WTC11 (cell line): ENCODE measurements around the gene CRYGN. TPM values are rescaled to one million over a fixed set of nuclear protein-coding genes. Genes with fewer than 3 reads are reported as not detected.

Experiments
- ATAC-seq: fragments of 200-7000 bp; cut with Tn5 transposase; 2 replicates; pipeline ENCODE4 v1.10.0; 2021; ENCODE audit warnings: mild to moderate bottlenecking, moderate library complexity
- CTCF ChIA-PET: fragments of 300-600 bp; sonication (Branson Sonifier 250); formaldehyde crosslinking; loops from one replicate; lab custom pipeline; 2021; ENCODE audit warnings: antibody characterized with exemption; lab: Charles Lee
- POLR2A ChIA-PET: fragments of 350-600 bp; sonication (Branson Sonifier 250); formaldehyde crosslinking; loops from one replicate; lab custom pipeline; 2021; ENCODE audit warnings: antibody characterized with exemption; lab: Charles Lee
- DNase-seq: peaks from one replicate; pipeline ENCODE4 v3.0.0; 2021; ENCODE audit warnings: low spot score
- H3K27ac Mint-ChIP-seq: 2 replicates; pipeline ENCODE4 v1.8.0; 2021; ENCODE audit warnings: mixed read lengths
- H3K27me3 Mint-ChIP-seq: 2 replicates; pipeline ENCODE4 v1.8.0; 2021; ENCODE audit warnings: low read depth, mild to moderate bottlenecking, moderate library complexity, mixed read lengths
- H3K36me3 Mint-ChIP-seq: 2 replicates; pipeline ENCODE4 v1.8.0; 2021; ENCODE audit warnings: mixed read lengths
- H3K4me1 Mint-ChIP-seq: 2 replicates; pipeline ENCODE4 v1.8.0; 2022; ENCODE audit warnings: mixed read lengths
- H3K4me3 Mint-ChIP-seq: 2 replicates; pipeline ENCODE4 v1.8.0; 2021; ENCODE audit warnings: mild to moderate bottlenecking, moderate library complexity, mixed read lengths
- H3K9me3 Mint-ChIP-seq: 2 replicates; pipeline ENCODE4 v1.8.0; 2021; ENCODE audit warnings: mixed read lengths
- CDX4 ChIP-seq: fragments of 250-450 bp; sonication (Bioruptor Pico); IDR thresholded peaks from 2 replicates; pipeline ENCODE4 v1.9.0; 2021; ENCODE audit warnings: moderate library complexity, mild to moderate bottlenecking, inconsistent platforms, borderline replicate concordance
- E2F4 ChIP-seq: sonication (generic); formaldehyde crosslinking; IDR thresholded peaks from 2 replicates; pipeline ENCODE4 v1.8.1; 2022; ENCODE audit warnings: low read depth, mild to moderate bottlenecking, moderate library complexity, missing genetic modification reagents, borderline replicate concordance
- GTF2I ChIP-seq: fragments of 250-450 bp; sonication (Bioruptor Pico); conservative IDR thresholded peaks from 2 replicates; pipeline ENCODE4 v1.4.0; 2021; ENCODE audit warnings: mild to moderate bottlenecking
- IRF2 ChIP-seq: sonication (generic); formaldehyde crosslinking; IDR thresholded peaks from 2 replicates; pipeline ENCODE4 v1.8.0; 2022; ENCODE audit warnings: low read depth, missing genetic modification reagents, borderline replicate concordance
- JAZF1 ChIP-seq: fragments of 250-450 bp; sonication (Bioruptor Pico); IDR thresholded peaks from 2 replicates; pipeline ENCODE4 v1.9.0; 2021; ENCODE audit warnings: moderate library complexity, mild to moderate bottlenecking, inconsistent platforms
- JUN ChIP-seq: sonication (generic); formaldehyde crosslinking; IDR thresholded peaks from 2 replicates; pipeline ENCODE4 v1.8.0; 2023; ENCODE audit warnings: mild to moderate bottlenecking, missing genetic modification reagents
- MXD4 ChIP-seq: fragments of 250-450 bp; sonication (Bioruptor Pico); IDR thresholded peaks from 2 replicates; pipeline ENCODE4 v1.8.0; 2021; ENCODE audit warnings: mild to moderate bottlenecking, moderate library complexity, borderline replicate concordance
- RELA ChIP-seq: sonication (generic); formaldehyde crosslinking; IDR thresholded peaks from 2 replicates; pipeline ENCODE4 v1.8.1; 2022; ENCODE audit warnings: missing genetic modification reagents, mild to moderate bottlenecking, borderline replicate concordance
- SMAD3 ChIP-seq: sonication (generic); formaldehyde crosslinking; IDR thresholded peaks from 2 replicates; pipeline ENCODE4 v1.8.0; 2022; ENCODE audit warnings: missing genetic modification reagents, mild to moderate bottlenecking, borderline replicate concordance
- SMAD4 ChIP-seq: sonication (generic); formaldehyde crosslinking; IDR thresholded peaks from 2 replicates; pipeline ENCODE4 v1.8.0; 2022; ENCODE audit warnings: mild to moderate bottlenecking, missing genetic modification reagents
- TCF7 ChIP-seq: sonication (generic); formaldehyde crosslinking; IDR thresholded peaks from 2 replicates; pipeline ENCODE4 v1.8.0; 2022; ENCODE audit warnings: mild to moderate bottlenecking, low read depth, missing genetic modification reagents, moderate library complexity
- TEAD1 ChIP-seq: sonication (generic); formaldehyde crosslinking; IDR thresholded peaks from 2 replicates; pipeline ENCODE4 v1.8.0; 2022; ENCODE audit warnings: mild to moderate bottlenecking, missing genetic modification reagents
- ZNF121 ChIP-seq: sonication (generic); formaldehyde crosslinking; IDR thresholded peaks from 2 replicates; pipeline ENCODE4 v1.8.0; 2023; ENCODE audit warnings: missing genetic modification reagents
- total RNA-seq: library from RNA; stranded (reverse); gene quantifications from 3 replicates; pipeline ENCODE4 v1.2.3, GENCODE V29; 2021
- TF ChIP-seq, protein P1 (sequence below): sonication (generic); formaldehyde crosslinking; IDR thresholded peaks from 2 replicates; pipeline ENCODE4 v1.8.0; 2023; ENCODE audit warnings: missing genetic modification reagents
- TF ChIP-seq, protein P2 (sequence below): sonication (generic); formaldehyde crosslinking; IDR thresholded peaks from 2 replicates; pipeline ENCODE4 v1.8.0; 2023; ENCODE audit warnings: mild to moderate bottlenecking, missing genetic modification reagents
- TF ChIP-seq, protein P3 (sequence below): sonication (generic); formaldehyde crosslinking; IDR thresholded peaks from 2 replicates; pipeline ENCODE4 v1.8.1; 2023; ENCODE audit warnings: mild to moderate bottlenecking, missing genetic modification reagents, borderline replicate concordance

The CRYGN gene
- total RNA-seq, 1 experiment from 2014 or later, result 1.5 TPM

- Mint-ChIP-seq H3K4me3 (no peak overlapping the region), H3K27ac (peak overlapping the region; percentile 84; the same call in 1 of the 2 replicates), H3K36me3 (peaks cover 59% of the 10 kb centered on the region), H3K4me1 (peaks cover 48% of the 10 kb centered on the region), H3K9me3 (no peaks in the 10 kb centered on the region), H3K27me3 (no peaks in the 10 kb centered on the region)
- peak; percentile 97 for TF ChIP-seq ZNF121
- TF ChIP-seq SMAD4 (CRISPR knock-in tag), result no peak
- no peak for ATAC-seq
- ChIA-PET POLR2A (no interaction called here), CTCF (no interaction called here)
- no peak for DNase-seq
Observed at GRCh38 chr7:151481650-151482505, 41.9 kb upstream of the CRYGN start.

DNA sequence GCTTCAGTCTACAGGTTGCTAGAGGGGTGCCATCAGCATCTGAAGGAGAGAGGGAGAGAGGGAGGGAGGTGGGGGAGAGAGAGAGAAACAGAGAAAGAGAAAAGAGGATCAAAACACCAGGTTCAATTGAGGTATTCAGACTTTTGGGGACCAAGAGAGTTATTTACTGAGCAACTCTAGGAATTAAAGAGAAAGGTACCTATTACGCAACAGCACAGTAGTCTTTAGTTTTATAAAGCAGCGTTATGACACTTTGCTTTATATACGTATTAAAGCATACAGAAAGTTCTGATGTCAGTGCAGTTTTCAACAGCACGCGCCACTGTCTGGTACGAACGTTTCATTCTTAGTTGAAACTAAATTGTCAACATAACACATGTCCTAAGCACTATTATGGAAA is 37.9 kb upstream of the CRYGN start:
- peak overlapping the region; percentile 42; the same call in 1 of the 2 replicates for H3K27ac Mint-ChIP-seq
- peaks cover 50% of the 10 kb centered on the region for H3K36me3 Mint-ChIP-seq
- POLR2A ChIA-PET, result no interaction called here
- CTCF ChIA-PET, result no interaction called here
- H3K4me1 Mint-ChIP-seq, result peaks cover 64% of the 10 kb centered on the region
- no peak for DNase-seq
- no peak overlapping the region for H3K4me3 Mint-ChIP-seq
- no peak for ATAC-seq
- no peaks in the 10 kb centered on the region for H3K27me3 Mint-ChIP-seq
- peaks cover 8% of the 10 kb centered on the region for H3K9me3 Mint-ChIP-seq
- TF ChIP-seq CDX4 (CRISPR knock-in tag), result no peak
- no peak for TF ChIP-seq SMAD3 (CRISPR knock-in tag)

DNA sequence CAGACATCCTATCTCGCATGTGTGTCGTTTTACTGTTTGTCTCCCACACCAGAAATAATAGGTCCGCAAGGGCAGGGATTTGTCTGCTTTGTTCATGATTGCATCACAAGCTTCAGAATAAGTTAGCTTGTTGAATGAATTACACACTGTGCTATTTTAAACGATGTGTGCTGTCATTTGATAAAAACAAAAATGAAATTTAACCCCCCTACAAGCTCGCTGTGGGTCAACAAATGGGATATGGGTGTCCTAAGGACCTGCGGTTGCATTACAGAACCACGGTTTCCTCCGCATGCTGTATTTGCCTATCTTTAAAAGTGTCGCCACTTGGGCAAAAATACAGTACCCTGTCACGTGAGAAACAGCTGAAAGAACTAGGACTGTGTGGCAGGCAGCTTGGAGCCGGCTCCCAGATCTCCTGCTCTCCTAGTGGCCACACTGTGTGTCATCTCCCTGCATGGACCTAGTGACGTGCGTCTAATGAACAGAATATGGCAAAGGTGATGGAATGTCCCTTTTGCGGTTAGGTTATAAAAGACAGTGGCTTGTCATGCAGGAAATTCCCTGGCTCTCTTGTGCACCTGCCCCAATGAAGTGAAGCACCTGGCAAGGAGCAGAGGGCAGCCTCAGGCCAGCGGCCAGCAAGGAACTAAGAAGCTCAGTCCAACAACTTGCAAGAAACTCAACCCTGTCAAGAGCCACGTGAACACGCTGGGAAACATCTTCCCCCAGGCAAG is 32.9 kb upstream of the CRYGN start:
- Mint-ChIP-seq H3K27ac (peak overlapping the region; percentile 95), H3K4me3 (peak overlapping the region; percentile 42), H3K4me1 (peaks cover 88% of the 10 kb centered on the region), H3K9me3 (peaks cover 8% of the 10 kb centered on the region), H3K36me3 (peaks cover 60% of the 10 kb centered on the region), H3K27me3 (no peaks in the 10 kb centered on the region)
- ChIA-PET CTCF (interaction anchor here (1.3 to 1.5 kb wide), 3 partner anchors 11 to 158 kb away, joined by 3 to 5 read pairs (median 3); no protein-coding TSS in a partner anchor), POLR2A (no interaction called here)
- no peak for ATAC-seq
- DNase-seq, result no peak
- no peak for TF ChIP-seq JAZF1 (CRISPR knock-in tag)
- TF ChIP-seq TEAD1 (CRISPR knock-in tag), result 0 out of 2 replicates have a peak, but pooled peaks have one; percentile 21
- TF ChIP-seq TCF7 (CRISPR knock-in tag), result no peak

GRCh38 chr7:151470711-151471110 is 30.8 kb upstream of the CRYGN start:
- ATAC-seq, result no peak
- no peak for DNase-seq
- peak overlapping the region; percentile 7; the same call in 1 of the 2 replicates for H3K4me3 Mint-ChIP-seq
- H3K27ac Mint-ChIP-seq, result peak overlapping the region; percentile 77
- peaks cover 72% of the 10 kb centered on the region for H3K4me1 Mint-ChIP-seq
- ChIA-PET CTCF (interaction anchor here (0.8 to 1.5 kb wide), 8 partner anchors 18 to 289 kb away, joined by 3 to 6 read pairs (median 3); no protein-coding TSS in a partner anchor), POLR2A (no interaction called here)
- no peaks in the 10 kb centered on the region for H3K27me3 Mint-ChIP-seq
- peaks cover 8% of the 10 kb centered on the region for H3K9me3 Mint-ChIP-seq
- H3K36me3 Mint-ChIP-seq, result peaks cover 65% of the 10 kb centered on the region
- no peak for TF ChIP-seq GTF2I (CRISPR knock-in tag)
- TF ChIP-seq IRF2 (CRISPR knock-in tag), result no peak
- no peak for TF ChIP-seq MXD4 (CRISPR knock-in tag)
- TF ChIP-seq RELA (CRISPR knock-in tag), result no peak
- no peak for TF ChIP-seq ZNF121
- TF ChIP-seq, protein P1, sequence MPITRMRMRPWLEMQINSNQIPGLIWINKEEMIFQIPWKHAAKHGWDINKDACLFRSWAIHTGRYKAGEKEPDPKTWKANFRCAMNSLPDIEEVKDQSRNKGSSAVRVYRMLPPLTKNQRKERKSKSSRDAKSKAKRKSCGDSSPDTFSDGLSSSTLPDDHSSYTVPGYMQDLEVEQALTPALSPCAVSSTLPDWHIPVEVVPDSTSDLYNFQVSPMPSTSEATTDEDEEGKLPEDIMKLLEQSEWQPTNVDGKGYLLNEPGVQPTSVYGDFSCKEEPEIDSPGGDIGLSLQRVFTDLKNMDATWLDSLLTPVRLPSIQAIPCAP (CRISPR knock-in tag), result no peak
- no peak for TF ChIP-seq E2F4 (CRISPR knock-in tag)
- TF ChIP-seq, protein P2, sequence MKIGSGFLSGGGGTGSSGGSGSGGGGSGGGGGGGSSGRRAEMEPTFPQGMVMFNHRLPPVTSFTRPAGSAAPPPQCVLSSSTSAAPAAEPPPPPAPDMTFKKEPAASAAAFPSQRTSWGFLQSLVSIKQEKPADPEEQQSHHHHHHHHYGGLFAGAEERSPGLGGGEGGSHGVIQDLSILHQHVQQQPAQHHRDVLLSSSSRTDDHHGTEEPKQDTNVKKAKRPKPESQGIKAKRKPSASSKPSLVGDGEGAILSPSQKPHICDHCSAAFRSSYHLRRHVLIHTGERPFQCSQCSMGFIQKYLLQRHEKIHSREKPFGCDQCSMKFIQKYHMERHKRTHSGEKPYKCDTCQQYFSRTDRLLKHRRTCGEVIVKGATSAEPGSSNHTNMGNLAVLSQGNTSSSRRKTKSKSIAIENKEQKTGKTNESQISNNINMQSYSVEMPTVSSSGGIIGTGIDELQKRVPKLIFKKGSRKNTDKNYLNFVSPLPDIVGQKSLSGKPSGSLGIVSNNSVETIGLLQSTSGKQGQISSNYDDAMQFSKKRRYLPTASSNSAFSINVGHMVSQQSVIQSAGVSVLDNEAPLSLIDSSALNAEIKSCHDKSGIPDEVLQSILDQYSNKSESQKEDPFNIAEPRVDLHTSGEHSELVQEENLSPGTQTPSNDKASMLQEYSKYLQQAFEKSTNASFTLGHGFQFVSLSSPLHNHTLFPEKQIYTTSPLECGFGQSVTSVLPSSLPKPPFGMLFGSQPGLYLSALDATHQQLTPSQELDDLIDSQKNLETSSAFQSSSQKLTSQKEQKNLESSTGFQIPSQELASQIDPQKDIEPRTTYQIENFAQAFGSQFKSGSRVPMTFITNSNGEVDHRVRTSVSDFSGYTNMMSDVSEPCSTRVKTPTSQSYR (CRISPR knock-in tag), result no peak
- TF ChIP-seq JUN (CRISPR knock-in tag), result no peak
- TF ChIP-seq, protein P3, sequence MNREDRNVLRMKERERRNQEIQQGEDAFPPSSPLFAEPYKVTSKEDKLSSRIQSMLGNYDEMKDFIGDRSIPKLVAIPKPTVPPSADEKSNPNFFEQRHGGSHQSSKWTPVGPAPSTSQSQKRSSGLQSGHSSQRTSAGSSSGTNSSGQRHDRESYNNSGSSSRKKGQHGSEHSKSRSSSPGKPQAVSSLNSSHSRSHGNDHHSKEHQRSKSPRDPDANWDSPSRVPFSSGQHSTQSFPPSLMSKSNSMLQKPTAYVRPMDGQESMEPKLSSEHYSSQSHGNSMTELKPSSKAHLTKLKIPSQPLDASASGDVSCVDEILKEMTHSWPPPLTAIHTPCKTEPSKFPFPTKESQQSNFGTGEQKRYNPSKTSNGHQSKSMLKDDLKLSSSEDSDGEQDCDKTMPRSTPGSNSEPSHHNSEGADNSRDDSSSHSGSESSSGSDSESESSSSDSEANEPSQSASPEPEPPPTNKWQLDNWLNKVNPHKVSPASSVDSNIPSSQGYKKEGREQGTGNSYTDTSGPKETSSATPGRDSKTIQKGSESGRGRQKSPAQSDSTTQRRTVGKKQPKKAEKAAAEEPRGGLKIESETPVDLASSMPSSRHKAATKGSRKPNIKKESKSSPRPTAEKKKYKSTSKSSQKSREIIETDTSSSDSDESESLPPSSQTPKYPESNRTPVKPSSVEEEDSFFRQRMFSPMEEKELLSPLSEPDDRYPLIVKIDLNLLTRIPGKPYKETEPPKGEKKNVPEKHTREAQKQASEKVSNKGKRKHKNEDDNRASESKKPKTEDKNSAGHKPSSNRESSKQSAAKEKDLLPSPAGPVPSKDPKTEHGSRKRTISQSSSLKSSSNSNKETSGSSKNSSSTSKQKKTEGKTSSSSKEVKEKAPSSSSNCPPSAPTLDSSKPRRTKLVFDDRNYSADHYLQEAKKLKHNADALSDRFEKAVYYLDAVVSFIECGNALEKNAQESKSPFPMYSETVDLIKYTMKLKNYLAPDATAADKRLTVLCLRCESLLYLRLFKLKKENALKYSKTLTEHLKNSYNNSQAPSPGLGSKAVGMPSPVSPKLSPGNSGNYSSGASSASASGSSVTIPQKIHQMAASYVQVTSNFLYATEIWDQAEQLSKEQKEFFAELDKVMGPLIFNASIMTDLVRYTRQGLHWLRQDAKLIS (CRISPR knock-in tag), result no peak
